Epithelial cell of proximal tubule (primary cell): ENCODE results near the gene ACAD9. TPM values are rescaled to one million over a fixed set of nuclear protein-coding genes. Genes with fewer than 3 reads are reported as not detected.
"Not testable (repeated sequence)": the region's sequence is repeated elsewhere in the genome, so short reads cannot be mapped to it uniquely, and the experiment has no call there.

Experiments
- DNase-seq: peaks from one replicate; pipeline ENCODE4 v3.0.0-alpha.2; 2011; ENCODE audit warnings: low read depth
- H3K4me3 ChIP-seq: 2 replicates; pipeline ENCODE4 v1.5.1; 2011; ENCODE audit warnings: low read depth, mild to moderate bottlenecking, low read length
- total RNA-seq: library from RNA; depleted of rRNA; stranded (reverse); fragments of >200 nt; gene quantifications from 2 replicates; pipeline ENCODE4 v1.2.3, GENCODE V29; 2015
- TF ChIP-seq, protein P1 (sequence below): conservative IDR thresholded peaks from 2 replicates; pipeline ENCODE4 v1.5.1; 2012; ENCODE audit warnings: low read depth, mild to moderate bottlenecking, low read length

Gene ACAD9
- total RNA-seq, 1 donor from 2014 or later: 42.8 TPM

DNA sequence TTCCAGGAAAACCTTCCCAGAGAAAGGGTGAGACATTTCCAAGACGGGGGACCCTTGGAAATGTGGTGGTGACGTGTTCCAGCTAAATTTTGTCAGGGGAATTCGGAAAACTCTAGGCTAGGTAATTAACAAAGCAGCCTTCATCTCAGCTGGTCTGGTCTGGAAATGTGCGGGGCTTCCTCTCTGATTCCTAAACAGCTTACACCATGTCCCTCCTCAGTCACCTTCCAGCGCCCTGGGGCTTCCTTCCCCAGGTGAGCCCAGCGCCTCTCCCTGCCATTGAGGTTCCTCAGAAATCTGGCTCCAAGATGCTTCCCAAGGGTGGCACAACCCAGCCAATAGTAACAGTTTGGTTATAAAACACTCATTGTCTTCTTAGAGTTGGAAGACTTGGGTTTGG, 571 bp downstream of the ACAD9 start:
- TF ChIP-seq, protein P1, sequence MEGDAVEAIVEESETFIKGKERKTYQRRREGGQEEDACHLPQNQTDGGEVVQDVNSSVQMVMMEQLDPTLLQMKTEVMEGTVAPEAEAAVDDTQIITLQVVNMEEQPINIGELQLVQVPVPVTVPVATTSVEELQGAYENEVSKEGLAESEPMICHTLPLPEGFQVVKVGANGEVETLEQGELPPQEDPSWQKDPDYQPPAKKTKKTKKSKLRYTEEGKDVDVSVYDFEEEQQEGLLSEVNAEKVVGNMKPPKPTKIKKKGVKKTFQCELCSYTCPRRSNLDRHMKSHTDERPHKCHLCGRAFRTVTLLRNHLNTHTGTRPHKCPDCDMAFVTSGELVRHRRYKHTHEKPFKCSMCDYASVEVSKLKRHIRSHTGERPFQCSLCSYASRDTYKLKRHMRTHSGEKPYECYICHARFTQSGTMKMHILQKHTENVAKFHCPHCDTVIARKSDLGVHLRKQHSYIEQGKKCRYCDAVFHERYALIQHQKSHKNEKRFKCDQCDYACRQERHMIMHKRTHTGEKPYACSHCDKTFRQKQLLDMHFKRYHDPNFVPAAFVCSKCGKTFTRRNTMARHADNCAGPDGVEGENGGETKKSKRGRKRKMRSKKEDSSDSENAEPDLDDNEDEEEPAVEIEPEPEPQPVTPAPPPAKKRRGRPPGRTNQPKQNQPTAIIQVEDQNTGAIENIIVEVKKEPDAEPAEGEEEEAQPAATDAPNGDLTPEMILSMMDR: no peak
- H3K4me3 ChIP-seq: peak overlapping the region; percentile 84
- DNase-seq: no peak

DNA sequence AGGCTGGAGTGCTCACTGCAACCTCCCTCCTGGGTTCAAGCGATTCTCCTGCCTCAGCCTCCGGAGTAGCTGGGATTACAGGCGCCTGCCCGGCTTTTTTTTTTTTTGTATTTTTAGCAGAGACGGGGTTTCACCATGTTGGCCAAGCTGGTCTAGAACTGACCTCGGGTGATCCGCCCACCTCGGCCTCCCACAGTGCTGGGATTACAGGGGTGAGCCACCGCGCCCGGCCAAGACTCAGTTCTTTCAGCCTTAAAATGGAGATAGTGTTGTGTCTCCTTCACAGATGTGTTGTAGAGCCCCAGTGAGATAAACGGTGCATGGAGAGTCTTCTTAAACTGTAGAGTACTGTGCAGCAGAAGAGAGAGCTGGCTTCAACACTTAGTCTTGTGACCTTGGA, 1.0 kb downstream of the ACAD9 start:
- DNase-seq: not testable (repeated sequence)
- peak overlapping the region; percentile 84 for H3K4me3 ChIP-seq

DNA sequence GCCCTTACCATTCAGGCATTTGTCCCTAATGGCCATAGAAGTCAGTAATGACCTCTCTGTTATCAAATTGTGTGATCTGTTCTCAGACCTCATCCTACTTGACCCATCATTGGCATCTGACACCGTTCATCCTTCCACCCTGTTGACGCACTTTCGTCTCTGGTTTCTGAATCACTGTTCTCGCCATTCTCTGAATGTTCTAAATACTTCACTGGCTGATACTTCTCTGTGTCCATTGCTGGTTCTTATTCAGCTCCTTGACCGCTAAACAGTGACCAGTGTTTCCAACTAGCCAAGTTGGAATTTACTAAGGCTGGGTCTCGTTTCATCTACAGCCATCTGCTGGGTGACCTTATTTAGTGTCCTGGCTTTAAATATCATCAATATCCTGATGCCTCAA, 2.2 kb downstream of the ACAD9 start:
- DNase-seq: no peak
- no peak overlapping the region for H3K4me3 ChIP-seq
- TF ChIP-seq, protein P1: no peak

DNA sequence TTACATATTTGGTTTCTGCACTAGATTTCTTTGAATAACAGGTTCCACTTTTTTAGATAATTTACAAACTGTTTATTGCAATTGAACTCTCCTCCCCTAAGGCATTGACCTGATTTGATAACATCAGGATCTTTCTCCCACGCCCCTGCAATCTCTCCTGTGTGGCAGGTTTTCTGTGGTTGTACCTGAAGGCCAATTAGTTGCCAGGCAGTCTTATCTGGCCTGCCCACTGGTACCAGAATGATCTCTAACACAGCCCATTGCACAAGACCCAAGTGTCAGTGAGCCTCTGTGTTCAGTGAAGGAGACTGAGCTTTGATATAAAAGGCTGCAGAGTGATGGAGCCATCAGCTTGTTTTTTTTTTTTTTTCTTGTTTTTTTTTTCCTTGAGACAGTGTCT, 3.3 kb downstream of the ACAD9 start:
- TF ChIP-seq, protein P1: no peak
- DNase-seq: no peak
- H3K4me3 ChIP-seq: no peak overlapping the region

DNA sequence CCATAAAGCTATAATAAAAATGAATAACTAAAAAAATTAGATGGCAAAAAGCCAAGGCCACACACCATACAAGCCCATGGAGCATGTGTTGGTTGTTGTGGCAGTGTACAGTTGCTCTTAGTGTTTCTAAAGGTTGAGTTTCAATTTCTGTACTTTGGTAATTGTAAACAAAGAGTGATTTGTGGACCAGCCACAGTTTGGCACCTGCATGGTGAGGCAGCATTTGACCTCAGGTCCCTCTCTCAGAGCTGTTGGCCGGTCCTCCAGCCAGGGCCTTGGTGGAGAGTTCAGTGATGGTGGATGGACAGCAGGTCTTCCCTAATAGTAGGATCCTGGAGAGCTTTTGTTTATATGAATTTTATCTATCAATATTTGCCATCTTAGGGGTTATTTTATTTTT, 5.6 kb downstream of the ACAD9 start:
- TF ChIP-seq, protein P1: no peak
- no peak for DNase-seq
- H3K4me3 ChIP-seq: no peak overlapping the region

DNA sequence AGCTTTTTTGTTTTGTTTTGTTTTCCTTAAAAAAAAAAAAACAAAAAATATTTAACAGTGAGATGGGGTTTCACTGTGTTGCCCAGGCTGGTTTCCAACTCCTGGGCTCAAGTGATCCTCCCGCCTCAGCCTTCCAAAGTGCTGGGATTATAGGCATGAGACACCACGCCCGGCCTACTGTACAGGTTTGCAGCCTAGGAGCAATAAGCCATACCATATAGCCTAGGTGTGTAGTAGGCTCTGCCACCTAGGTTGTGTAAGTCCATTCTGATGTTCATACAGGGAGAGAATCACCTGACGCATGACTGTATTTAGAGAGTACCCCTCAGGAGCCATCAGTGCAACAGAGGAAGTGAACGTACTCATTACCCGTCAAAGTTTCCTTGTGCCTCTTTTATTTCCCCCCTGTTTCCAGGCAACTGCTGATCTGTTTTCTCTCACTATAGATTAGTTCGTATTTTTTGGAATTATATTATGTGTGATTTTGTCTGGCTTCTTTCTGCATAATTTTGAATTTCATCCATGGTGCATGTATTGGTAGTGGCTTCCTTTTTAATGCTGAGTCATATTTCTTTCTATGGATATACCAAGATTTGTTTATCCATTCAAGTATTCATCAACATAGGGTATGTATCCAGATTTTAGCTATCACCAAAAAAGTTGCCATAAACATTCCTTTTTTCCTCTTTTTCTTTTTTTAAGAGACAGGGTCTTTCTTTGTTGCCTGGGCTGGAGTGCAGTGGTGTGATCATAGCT, 9.9 kb downstream of the ACAD9 start:
- H3K4me3 ChIP-seq: no peak overlapping the region
- DNase-seq: no peak
- TF ChIP-seq, protein P1: no peak

DNA sequence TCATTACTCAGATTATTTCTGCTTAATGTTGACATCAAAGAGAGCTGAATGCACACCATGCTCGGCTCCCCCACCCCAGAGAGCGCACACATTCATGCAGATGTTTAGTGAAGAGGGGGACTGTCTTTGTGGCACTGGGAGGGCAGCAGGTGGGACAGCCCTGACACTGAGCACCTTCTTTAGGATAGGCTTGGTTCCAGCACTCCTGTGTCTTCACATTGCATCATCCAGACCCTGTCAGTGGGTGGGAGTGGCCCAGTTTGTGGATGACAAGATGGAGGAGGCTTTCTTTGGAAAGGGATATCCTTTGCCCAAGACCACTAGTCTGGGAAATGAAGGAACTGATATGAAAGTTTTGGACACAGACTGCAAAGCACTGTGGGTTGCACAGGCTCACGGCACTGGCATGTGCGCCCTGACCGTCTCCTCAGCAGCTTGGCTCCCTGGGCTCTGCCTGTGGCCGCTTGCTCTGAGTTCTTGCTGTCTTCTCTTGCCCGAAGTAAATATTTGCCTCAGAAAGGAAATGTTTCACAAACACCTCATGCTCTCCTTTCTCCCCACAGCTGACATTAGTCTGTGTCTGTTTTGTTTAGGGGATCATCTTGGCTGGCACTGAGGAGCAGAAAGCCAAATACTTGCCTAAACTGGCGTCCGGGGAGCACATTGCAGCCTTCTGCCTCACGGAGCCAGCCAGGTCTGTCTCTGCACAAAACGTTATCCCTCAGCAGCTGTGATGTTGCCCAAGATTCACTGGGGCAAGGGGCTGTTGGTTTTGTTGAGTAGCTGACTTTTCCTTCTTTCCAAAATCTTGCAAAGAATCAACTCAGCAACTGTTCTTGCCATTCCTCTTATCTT, 16.6 kb downstream of the ACAD9 start:
- no peak overlapping the region for H3K4me3 ChIP-seq
- TF ChIP-seq, protein P1: no peak
- DNase-seq: no peak
